Breast epithelium (tissue), 4 donors: ENCODE data around the gene ERICH3. TPM values are rescaled to one million over a fixed set of nuclear protein-coding genes. Genes with fewer than 3 reads are reported as not detected.

Experiments used
- DNase-seq, 2 donors: peaks; one replicate each; pipeline ENCODE4 v3.0.0-alpha.2; 2019; ENCODE audit warnings: low spot score in 2 of 2
- H3K27ac ChIP-seq, 2 donors: fragments of 200-600 bp; sonication (generic) in 1 of 2; one replicate each; pipeline ENCODE4 v1.5.1; 2016 to 2019; ENCODE audit warnings: mild to moderate bottlenecking in 1 of 2
- H3K27me3 ChIP-seq, 2 donors: fragments of 200-600 bp; sonication (generic) in 1 of 2; one replicate each; pipeline versions ENCODE4 v1.5.1 to v1.6.0; 2017 to 2019; ENCODE audit warnings: control low read depth in 1 of 2, mild to moderate bottlenecking in 1 of 2
- H3K36me3 ChIP-seq: fragments of 200-600 bp; one replicate; pipeline ENCODE4 v1.5.1; 2019
- H3K4me1 ChIP-seq, 2 donors: fragments of 200-600 bp; sonication (generic); one replicate each; pipeline ENCODE4 v1.5.1; 2016 to 2019; ENCODE audit warnings: control low read depth in 1 of 2
- H3K4me3 ChIP-seq, 3 donors: fragments of 200-600 bp; sonication (generic); 1 replicate in 2 of 3; 2 replicates in 1 of 3; pipeline ENCODE4 v1.5.1; 2016 to 2019; ENCODE audit warnings: mild to moderate bottlenecking in 3 of 3, moderate library complexity in 2 of 3
- H3K9me3 ChIP-seq, 2 donors: fragments of 200-600 bp; sonication (generic) in 1 of 2; one replicate each; pipeline ENCODE4 v1.5.1; 2016 to 2019; ENCODE audit warnings: control low read depth in 1 of 2
- CTCF ChIP-seq, 3 donors: fragments of 450-650 bp; IDR thresholded peaks; one replicate each; pipeline ENCODE4 v1.5.1; 2016 to 2017; ENCODE audit warnings: antibody characterized with exemption in 3 of 3, mild to moderate bottlenecking in 3 of 3, moderate library complexity in 3 of 3
- POLR2A ChIP-seq: fragments of 450-650 bp; IDR thresholded peaks from one replicate; pipeline ENCODE4 v1.6.1; 2016; ENCODE audit warnings: antibody characterized with exemption, mild to moderate bottlenecking, moderate library complexity
- POLR2AphosphoS5 ChIP-seq, 3 donors: sonication (generic); formaldehyde crosslinking; IDR thresholded peaks; one replicate each; pipeline ENCODE4 v1.6.1; 2017; ENCODE audit warnings: antibody characterized with exemption in 3 of 3
- intact Hi-C: fragments of 100-400 bp; cut with DNase I; formaldehyde crosslinking; loops from one replicate; pipeline ENCODE4 v1.15.1; 2023; ENCODE audit warnings: low total_unique reads
- total RNA-seq, 3 donors: library from RNA; depleted of rRNA; stranded (reverse); fragments of >200 nt; gene quantifications; one replicate each; pipeline ENCODE4 v1.1.0, GENCODE V29; 2016

ERICH3 gene
- total RNA-seq, 3 donors from 2014 or later = under 0.01 to 2.0 (median 0.29) TPM

DNA sequence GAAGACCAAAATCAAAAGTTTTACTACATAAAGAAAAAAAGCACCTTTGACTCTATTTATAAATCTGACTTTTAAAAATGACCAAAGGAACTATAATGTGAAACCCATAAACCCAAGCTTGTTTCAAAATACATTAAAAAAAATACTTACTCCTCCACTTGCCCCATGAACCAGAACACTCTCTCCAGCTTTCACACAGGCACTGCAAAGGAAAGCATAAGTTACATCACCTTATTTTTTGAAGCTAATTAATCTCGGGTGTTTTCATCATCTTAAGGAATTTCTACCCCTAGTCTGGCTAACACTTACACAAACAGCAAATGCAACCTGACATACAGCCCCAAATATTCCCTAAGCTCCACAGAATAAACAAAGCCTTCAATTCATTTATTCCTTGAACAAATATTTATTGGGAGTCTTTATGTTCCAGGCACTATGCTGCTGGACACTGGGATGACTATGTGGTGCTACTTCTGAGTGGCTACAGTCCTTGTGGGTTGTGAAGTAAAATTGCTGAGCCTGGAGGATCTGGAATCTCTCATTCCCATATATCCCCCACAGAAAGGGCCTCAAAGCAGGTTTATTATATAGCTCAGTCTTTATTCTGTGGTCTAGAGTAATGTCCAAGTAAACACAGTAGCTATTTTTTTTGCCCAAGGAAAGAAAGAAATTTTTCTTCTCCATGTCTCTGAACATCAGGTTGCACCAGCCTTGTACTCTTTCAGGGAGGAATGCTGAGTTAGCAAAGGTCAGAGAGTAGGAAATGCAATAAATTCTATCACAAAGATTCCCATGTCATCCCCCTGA, 41.0 kb upstream of the ERICH3 start:
- Histone ChIP-seq H3K9me3 (no peaks in the 10 kb centered on the region), H3K4me3 (no peak overlapping the region), H3K27ac (no peak overlapping the region), H3K4me1 (no peaks in the 10 kb centered on the region), H3K27me3 (no peaks in the 10 kb centered on the region), H3K36me3 (peaks cover 11% of the 10 kb centered on the region)
- no peak for DNase-seq
- intact Hi-C loops = no loop called here
- TF ChIP-seq CTCF (IDR thresholded peaks at IDR 0.05) (no peak), POLR2A (no peak), POLR2AphosphoS5 (IDR thresholded peaks at IDR 0.05) (no peak)

DNA sequence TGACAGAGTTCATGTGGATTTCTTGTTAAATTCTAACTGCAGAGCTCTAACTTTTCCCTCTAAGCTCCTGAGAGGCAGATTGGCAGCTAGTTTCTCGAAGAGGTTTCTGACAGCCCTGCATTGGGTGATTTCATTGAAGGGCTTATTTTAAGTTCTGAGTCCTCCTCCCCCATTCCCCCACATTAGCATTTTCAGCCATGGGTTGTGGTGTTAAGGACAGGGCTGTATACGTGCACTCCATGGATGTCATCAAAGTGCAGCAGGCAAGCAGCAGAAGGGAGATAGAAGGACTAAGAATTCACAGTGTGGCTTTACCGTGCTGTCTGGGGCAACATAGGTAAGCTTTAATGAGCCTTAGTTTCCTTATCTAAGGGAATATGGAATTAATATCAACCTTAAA, 40.3 kb upstream of the ERICH3 start:
- Histone ChIP-seq H3K36me3 (peaks cover 11% of the 10 kb centered on the region), H3K4me1 (no peaks in the 10 kb centered on the region), H3K9me3 (no peaks in the 10 kb centered on the region), H3K27ac (no peak overlapping the region), H3K4me3 (no peak overlapping the region), H3K27me3 (no peaks in the 10 kb centered on the region)
- DNase-seq = no peak
- intact Hi-C loops = no loop called here
- TF ChIP-seq POLR2A = no peak

DNA sequence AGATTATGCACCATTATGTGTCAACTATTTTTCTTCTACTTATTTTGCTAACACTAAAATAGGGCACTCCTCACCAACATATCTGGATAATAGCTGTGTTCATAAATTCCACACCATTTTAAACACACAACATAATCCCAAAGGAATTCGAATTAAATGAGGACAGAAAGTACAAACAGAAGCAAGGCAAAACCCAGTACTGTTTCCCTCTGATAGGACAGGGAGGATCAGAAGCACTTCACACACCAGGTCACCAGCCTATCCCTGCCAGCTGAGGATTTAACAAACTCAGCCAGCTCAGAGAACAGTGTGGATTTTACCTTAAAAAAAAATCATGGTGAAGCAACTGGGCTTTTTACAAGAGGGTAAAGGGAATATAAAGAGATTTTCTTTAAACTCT, 39.3 kb upstream of the ERICH3 start:
- Histone ChIP-seq H3K9me3 (no peaks in the 10 kb centered on the region), H3K4me3 (no peak overlapping the region), H3K36me3 (peaks cover 11% of the 10 kb centered on the region), H3K4me1 (no peaks in the 10 kb centered on the region), H3K27me3 (no peaks in the 10 kb centered on the region), H3K27ac (no peak overlapping the region)
- intact Hi-C loops = no loop called here
- TF ChIP-seq POLR2A (no peak), CTCF (IDR thresholded peaks at IDR 0.05) (no peak), POLR2AphosphoS5 (IDR thresholded peaks at IDR 0.05) (no peak)
- no peak for DNase-seq

DNA sequence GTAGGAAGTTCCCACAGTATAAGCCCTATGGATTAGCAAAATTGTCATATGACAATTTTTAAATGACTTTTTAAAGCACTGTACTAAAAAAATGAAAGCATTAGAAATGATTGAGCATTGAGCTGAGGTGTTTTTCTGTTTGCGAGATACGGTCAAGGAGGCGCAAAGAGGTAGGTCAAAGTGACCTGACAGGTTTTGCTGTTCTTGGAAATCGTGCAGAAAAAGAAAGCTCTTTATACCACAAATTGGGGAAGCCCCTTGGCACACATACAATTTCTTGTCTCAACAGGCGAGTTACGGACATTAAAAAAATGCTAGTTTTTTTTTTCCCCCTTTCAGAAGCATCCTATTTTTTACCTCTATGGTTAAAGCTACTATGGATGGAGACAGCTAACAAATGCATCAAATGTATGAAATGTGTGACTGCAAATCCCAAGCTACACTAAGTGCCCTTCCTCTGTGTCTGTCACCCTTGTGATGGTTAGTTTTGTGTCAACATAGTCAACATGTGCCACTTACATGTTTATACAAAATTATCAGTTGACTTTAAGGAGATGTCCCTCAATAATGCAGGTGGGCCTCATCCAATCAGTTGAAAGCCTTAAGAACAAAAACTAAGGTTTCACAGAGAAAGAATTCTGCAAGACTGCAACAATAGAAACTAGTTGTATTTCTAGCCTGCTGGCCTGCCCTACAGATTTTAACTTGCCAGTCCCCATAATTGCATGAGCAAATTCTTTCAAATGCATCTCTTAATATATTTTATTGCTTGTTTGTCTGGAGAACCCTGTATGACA, 30.0 kb upstream of the ERICH3 start:
- no peaks in the 10 kb centered on the region for H3K36me3 ChIP-seq
- H3K4me3 ChIP-seq = no peak overlapping the region
- no peaks in the 10 kb centered on the region for H3K27me3 ChIP-seq
- no peak overlapping the region for H3K27ac ChIP-seq
- H3K9me3 ChIP-seq = no peaks in the 10 kb centered on the region
- TF ChIP-seq POLR2AphosphoS5 (IDR thresholded peaks at IDR 0.05) (no peak), POLR2A (no peak), CTCF (IDR thresholded peaks at IDR 0.05) (no peak)
- H3K4me1 ChIP-seq = no peaks in the 10 kb centered on the region
- intact Hi-C loops = no loop called here
- no peak for DNase-seq

DNA sequence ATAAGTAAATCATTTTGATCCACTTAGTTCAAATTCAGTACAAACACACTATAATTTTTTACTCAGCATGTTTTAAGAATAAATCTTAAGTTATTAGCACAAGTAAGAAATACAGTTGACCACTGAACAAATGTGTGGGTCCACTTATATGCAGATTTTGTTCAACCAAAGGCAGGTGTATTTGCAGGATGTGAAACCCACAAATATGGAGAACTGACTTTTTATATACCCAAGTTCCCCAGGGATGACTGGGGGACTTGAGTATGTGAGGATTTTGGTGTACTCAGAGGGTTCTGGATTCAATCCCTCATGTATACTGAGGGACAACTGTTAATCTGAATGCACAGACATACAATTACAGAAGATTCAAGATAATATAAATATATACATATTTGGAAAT, 25.7 kb upstream of the ERICH3 start:
- intact Hi-C loops = no loop called here
- no peak for DNase-seq
- Histone ChIP-seq H3K4me3 (no peak overlapping the region), H3K27ac (no peak overlapping the region), H3K27me3 (no peaks in the 10 kb centered on the region), H3K4me1 (no peaks in the 10 kb centered on the region), H3K36me3 (no peaks in the 10 kb centered on the region), H3K9me3 (no peaks in the 10 kb centered on the region)
- TF ChIP-seq POLR2AphosphoS5 (IDR thresholded peaks at IDR 0.05) = no peak
- no peak for TF ChIP-seq CTCF (IDR thresholded peaks at IDR 0.05)
- TF ChIP-seq POLR2A = no peak
